HG02943 (cell line): ENCODE results near the gene LGALS16.
"Not testable (repeated sequence)": the region's sequence is repeated elsewhere in the genome, so short reads cannot be mapped to it uniquely, and the experiment has no call there.

Experiments used
- ATAC-seq: cut with Tn5 transposase; IDR thresholded peaks from one replicate; pipeline ENCODE4 v1.9.1; 2021; ENCODE audit warnings: mild to moderate bottlenecking, low read depth, moderate library complexity; ENCODE audit not compliant: unreplicated experiment

LGALS16 gene

GRCh38 chr19:39676004-39676403 is 20.3 kb downstream of the LGALS16 start:
- ATAC-seq = no peak

DNA sequence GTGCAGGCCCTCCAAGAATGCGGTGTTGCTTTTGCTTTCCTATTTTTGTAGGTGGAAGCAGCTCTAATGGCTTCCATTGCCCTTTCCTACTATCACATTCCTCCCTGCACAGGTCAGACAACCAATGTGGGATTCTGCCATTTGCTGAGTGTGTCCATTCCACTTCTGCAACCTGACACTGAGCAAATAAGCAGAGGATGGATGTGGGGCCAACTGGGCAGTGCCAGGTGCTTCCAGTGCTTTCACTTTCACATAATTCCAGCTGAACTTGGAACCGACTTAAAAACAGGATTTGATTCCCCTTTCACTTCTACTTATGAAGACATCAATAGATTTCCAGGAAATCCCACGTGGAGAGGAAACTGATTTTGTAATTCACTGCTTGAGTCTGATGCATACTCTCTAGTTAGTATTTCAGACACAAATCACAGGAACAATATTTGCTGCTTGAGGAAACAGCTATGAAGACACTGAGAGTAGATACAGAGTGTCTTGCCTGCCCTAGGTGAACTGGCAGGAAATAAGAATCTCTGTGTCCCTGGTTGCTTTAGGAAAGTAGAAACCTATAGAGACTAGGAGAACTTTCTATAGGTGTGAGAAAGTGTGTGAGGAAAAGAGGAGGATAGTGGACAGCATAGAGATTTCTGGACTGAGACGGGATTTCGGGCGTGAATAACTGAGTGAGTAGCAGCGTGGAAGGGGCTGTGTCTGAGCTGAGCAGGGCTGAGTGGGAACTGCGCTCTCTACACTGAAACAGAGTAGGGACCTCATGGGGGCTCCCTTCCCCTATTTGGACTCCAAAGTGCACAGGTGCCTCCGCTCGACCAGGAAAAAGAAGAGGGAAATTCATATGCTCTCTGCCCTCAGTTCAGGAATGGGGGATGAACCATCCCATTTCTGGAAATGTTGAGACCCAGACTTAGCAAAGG is 22.5 kb downstream of the LGALS16 start:
- ATAC-seq = no peak

DNA sequence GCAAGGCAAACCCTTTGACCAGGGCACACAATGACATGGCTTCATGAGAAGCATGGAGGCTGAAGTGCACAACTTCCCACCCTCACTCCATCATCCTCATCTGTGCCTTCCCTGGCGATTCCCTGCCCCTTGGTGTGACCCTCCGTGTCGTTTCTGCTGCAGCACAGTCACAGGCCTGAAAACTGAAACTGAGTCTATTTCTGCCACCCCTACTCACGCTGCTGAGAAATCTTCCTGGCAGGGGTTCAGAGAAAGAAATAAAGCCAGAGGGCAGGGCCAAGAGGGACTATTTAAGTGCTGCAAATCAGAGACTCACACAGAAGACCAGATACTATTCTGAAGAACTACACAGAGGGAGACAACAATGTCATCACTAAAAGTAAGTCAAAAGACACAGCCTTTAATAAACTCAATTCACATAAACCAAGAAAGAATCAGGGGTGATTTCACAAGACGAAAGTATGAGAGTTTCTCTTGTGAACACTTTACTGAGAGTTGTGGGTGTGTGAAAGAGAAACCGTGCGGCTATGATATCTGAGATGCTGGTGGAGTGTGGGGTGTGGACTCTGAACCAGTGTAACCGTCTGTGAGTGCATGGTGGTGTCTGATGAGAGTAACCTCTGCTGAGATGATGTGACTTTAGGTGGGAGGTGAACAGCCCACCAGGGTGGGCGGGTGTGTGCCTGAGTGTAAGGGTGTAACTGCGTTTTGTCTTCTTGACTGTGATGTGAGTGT is 23.5 kb downstream of the LGALS16 start:
- ATAC-seq = no peak

DNA sequence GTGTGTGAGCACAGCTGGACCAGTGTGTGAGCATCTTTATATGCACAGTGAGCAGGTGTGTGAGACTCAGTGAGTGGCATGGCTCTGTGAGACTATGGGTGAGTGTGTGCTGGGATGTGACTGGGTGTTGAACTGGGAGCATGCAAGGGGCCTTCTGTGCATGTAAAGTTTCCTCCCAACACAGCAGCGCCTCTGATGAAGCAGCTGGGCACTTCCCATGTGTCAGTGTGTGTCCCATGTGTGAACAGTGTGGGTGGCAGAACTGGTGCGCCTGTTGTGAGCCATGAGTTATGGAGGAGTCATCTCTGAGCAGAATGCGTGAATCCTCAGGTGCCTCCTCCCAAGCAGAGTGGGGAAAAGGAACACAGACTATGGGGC is 24.1 kb downstream of the LGALS16 start:
- no peak for ATAC-seq

GRCh38 chr19:39680593-39680992 is 24.9 kb downstream of the LGALS16 start:
- no peak for ATAC-seq

- ATAC-seq = no peak
Observed at GRCh38 chr19:39681416-39681815, 25.7 kb downstream of the LGALS16 start.

DNA sequence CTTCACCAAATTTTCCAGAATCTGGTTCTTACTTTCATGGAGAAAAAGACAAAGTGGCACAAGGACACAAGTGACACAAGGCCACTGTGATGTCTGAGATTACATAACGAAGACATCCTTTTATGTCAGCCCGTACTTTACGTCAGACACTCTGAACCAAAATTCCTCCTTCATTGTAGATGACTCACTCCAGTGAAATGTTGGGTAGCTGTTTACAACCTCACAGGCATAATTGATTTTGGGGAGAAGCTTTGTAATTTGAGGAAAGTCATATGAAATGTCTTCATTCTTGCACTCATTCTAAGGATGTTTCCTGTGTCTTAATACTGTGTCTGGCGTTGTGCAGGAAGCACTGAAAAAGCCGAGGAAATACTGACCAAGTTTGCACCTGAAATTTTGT is 28.6 kb downstream of the LGALS16 start:
- ATAC-seq = no peak

DNA sequence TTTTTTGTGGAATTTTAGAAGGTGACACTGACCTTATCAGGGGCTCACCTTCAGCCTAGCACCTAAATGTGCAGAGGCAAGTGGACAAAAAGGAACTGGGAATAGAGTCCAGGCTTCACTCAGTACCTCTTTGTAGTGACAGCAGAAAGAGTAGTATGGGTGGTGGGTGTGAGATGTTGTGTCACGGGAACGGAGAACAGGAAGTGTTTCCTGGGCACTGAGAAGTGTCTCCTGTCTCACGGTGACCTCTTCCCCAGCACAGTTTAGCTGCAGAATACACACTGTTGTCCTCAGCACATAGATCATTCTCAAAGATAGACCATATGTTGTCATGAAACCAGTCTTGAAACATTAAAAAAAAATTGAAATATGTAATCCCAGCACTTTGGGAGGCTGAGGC is 31.0 kb downstream of the LGALS16 start:
- no peak for ATAC-seq

GRCh38 chr19:39688637-39689036 is 32.9 kb downstream of the LGALS16 start:
- not testable (repeated sequence) for ATAC-seq

GRCh38 chr19:39692166-39692565 is 36.5 kb downstream of the LGALS16 start:
- ATAC-seq = no peak

DNA sequence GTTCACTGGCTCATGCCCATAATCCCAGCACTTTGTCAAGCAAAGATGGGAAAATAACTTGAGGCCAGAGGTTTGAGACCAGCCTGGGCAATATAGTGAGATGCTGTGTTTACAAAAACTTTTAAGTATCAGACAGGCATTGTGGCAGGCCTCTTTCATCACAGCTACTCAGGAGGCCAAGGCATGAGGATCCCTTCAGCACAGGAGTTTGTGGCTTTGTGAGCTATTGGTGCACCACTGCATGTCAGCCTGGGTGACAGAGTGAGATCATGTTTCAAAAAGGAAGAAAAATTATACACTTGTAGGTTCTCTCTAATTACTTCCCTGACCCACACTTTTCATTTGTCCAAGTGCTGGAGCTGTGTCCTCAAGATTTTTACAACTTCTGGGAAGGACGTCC is 37.1 kb downstream of the LGALS16 start:
- ATAC-seq = no peak

DNA sequence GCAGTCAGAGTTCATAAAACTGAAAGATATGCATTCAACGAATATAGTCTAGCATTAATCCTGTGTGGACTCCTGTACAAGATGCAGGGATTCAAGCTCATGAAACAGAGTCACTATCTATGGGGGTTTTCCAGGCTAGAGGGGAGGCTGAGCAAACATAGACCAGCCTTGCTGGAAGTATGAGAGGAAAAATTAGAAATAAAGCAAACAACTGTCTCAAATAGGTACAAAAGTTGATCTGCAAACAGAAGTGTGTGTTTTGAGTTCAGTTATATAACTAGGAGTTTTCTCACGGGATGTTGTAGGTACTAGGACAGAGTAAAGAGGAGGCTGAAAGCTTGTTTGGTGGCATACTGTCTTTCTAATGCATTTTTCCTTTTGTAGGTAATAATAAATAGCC is 40.0 kb downstream of the LGALS16 start:
- no peak for ATAC-seq

- ATAC-seq = no peak
Observed at GRCh38 chr19:39696387-39696786, 40.7 kb downstream of the LGALS16 start.

- ATAC-seq = no peak
Observed at GRCh38 chr19:39698535-39698934, 42.8 kb downstream of the LGALS16 start.

DNA sequence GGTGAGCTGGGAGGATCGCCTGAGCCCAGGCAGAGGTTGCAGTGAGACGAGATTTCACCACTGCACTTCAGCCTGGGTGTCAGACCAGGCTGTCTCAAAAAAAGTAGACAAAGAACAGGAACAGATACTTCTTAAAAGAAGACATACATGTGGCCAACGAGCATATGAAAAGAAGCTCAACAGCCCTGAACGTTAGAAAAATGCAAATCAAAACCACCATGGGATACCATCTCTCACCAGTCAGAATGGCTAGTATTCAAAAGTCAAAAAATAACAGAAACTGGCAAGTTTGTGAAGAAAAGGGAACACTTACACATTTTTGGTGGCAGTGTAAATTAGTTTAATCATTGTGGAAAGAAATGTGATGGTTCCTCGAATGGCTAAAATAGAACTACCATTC is 45.6 kb downstream of the LGALS16 start:
- no peak for ATAC-seq

DNA sequence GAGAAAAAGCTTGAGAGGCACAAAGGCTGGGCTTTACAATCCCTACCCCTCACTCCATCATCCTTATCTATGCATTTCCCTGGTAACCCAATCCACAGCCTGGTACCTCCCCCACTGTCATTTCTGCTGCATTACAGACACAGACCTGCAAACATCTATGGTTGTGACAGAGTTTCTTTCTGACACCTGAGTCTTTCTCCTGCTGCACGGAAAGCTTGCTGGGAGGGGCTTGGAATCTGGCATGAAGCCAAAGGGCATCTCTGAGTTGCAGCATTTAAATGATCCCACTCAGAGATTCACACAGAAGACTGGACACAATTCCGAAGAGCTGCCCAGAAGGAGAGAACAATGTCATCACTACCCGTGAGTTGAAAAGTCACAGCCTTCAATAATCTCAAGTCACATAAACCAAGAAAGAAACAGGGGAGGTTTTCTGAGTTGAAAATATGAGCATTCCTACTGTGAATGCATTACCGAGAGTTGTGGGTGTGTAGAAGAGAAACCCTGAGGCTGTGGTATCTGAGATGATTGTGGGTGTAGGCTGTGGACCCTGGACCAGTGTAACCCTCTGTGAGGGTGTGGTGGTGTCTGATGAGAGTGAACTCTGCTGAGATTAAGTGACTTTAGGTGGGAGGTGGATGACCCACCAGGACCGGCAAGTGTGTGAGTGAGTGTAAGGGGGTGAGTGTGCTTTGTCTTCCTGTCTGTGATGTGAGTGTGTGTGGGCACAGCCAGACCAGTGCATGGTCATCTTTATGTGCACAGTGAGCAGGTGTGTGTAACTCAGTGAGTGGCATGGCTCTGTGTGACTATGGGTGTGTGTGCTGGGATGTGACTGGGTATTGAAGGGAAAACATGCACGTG is 48.7 kb downstream of the LGALS16 start, which contains the start of gene LGALS14:
Gene LGALS14, plus strand, starts transcription at position 301 of the 864 bp plus-strand sequence. Its CDS starts 48 bp downstream, at position 349.
- no peak for ATAC-seq

GRCh38 chr19:39705578-39706188 is 50.0 kb downstream of the LGALS16 start:
- no peak for ATAC-seq

DNA sequence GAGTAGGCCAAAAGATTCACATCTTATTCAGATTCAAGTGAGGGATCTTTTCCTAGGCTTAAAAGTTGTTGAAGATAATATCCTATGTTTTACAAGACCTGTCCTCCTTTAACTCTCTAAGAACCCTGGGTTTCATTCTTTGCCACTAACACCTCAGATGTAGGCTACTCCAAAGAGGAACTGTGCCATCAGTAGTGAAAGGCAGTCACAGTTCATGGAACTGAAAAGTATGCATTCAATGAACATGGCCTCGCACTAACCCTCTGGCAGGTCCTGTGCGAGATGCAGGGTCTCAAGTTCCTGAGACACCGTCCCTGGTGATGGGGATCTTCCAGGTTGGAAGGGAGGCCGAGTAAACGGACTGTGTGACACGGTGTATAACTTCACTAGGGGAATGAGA is 52.9 kb downstream of the LGALS16 start:
- ATAC-seq = no peak

DNA sequence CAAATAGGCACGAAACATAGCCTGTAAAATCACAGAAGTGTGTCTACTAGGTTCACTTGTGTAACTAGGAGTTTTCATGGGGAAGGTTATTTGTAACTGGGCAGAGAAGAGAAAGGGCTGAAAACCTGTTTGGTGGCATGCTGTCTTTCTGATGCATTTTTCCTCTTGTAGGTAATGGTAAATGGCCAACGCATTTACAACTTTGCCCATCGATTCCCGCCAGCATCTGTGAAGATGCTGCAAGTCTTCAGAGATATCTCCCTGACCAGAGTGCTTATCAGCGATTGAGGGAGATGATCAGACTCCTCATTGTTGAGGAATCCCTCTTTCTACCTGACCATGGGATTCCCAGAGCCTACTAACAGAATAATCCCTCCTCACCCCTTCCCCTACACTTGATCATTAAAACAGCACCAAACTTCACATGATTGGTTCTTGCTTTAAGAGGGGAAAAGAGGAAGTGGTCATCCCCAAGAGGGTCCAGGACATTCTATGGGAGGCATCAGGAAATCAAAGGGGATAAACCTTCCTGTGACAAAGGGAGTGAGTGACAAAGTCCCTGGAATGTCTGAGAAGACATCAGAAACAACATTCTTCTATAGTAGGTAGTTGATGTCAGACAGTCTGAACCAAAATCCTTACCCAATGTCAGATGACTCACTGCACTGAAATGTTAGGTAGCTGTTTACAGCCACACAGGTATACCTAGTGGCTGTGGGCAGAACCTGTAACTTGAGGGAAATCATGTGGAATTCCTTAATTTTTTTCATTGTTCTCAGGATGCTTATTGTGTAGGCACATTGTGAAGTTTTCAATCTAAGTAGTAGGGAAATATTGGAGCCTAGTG is 53.5 kb downstream of the LGALS16 start:
- no peak for ATAC-seq
